HepG2 (cell line): ENCODE data around the gene TK1. TPM values are rescaled to one million over a fixed set of nuclear protein-coding genes. Genes with fewer than 3 reads are reported as not detected.

Source experiments
- AKAP8 ChIP-seq: sonication (generic); formaldehyde crosslinking; IDR thresholded peaks from 2 replicates; pipeline ENCODE4 v1.5.1; 2020; ENCODE audit warnings: mild to moderate bottlenecking, missing genetic modification reagents
- ARNTL ChIP-seq: sonication (generic); formaldehyde crosslinking; IDR thresholded peaks from 2 replicates; pipeline ENCODE4 v1.4.0; 2020; ENCODE audit warnings: mild to moderate bottlenecking, missing genetic modification reagents
- ATAD3A ChIP-seq: sonication (generic); formaldehyde crosslinking; IDR thresholded peaks from 2 replicates; pipeline ENCODE4 v1.4.0; 2020; ENCODE audit warnings: missing genetic modification reagents
- ATF1 ChIP-seq: IDR thresholded peaks from 2 replicates; pipeline ENCODE4 v1.6.1; 2016; ENCODE audit warnings: mild to moderate bottlenecking, control low read depth
- ELF3 ChIP-seq: IDR thresholded peaks from 2 replicates; pipeline ENCODE4 v1.6.1; 2016; ENCODE audit warnings: missing genetic modification reagents, missing compliant biosample characterization
- FIP1L1 ChIP-seq: fragments of 200-400 bp; formaldehyde crosslinking; IDR thresholded peaks from 2 replicates; pipeline ENCODE4 v1.6.1; 2018; ENCODE audit warnings: low read depth, mild to moderate bottlenecking, low read length, moderate library complexity, borderline replicate concordance; ENCODE audit not compliant: insufficient read depth
- FOSL1 ChIP-seq: sonication (generic); formaldehyde crosslinking; IDR thresholded peaks from 2 replicates; pipeline ENCODE4 v1.9.0; 2021; ENCODE audit warnings: missing genetic modification reagents, borderline replicate concordance
- FOXK1 ChIP-seq: sonication (generic); formaldehyde crosslinking; IDR thresholded peaks from 2 replicates; pipeline ENCODE4 v1.4.0; 2020; ENCODE audit warnings: low read depth, missing genetic modification reagents, borderline replicate concordance
- GABPA ChIP-seq, 2 experiments: IDR thresholded peaks; 2 replicates each; pipeline ENCODE4 v1.6.1; 2011 to 2016; ENCODE audit warnings: low read depth in 2 of 2, low read length in 1 of 2, missing biosample characterization in 1 of 2, missing genetic modification characterization in 1 of 2
- MEIS1 ChIP-seq: sonication (generic); formaldehyde crosslinking; IDR thresholded peaks from 2 replicates; pipeline ENCODE4 v1.9.0; 2021; ENCODE audit warnings: mild to moderate bottlenecking, missing genetic modification reagents, moderate library complexity, borderline replicate concordance
- MTERF4 ChIP-seq: sonication (generic); formaldehyde crosslinking; IDR thresholded peaks from 2 replicates; pipeline ENCODE4 v1.8.0; 2023; ENCODE audit warnings: mild to moderate bottlenecking, missing genetic modification reagents
- NAIF1 ChIP-seq: sonication (generic); formaldehyde crosslinking; IDR thresholded peaks from 2 replicates; pipeline ENCODE4 v1.5.0; 2020; ENCODE audit warnings: mild to moderate bottlenecking, missing genetic modification reagents, borderline replicate concordance
- NCOA5 ChIP-seq: sonication (generic); formaldehyde crosslinking; IDR thresholded peaks from 2 replicates; pipeline ENCODE4 v1.4.0; 2020; ENCODE audit warnings: missing genetic modification reagents
- PRMT3 ChIP-seq: sonication (generic); formaldehyde crosslinking; IDR thresholded peaks from 2 replicates; pipeline ENCODE4 v1.8.1; 2022; ENCODE audit warnings: low read depth, mild to moderate bottlenecking, moderate library complexity, missing genetic modification reagents, borderline replicate concordance
- RFX1 ChIP-seq: fragments of 450-650 bp; IDR thresholded peaks from 2 replicates; pipeline ENCODE4 v1.6.1; 2017
- RFX5 ChIP-seq: IDR thresholded peaks from 2 replicates; pipeline ENCODE4 v1.6.1; 2011; ENCODE audit warnings: low read depth, low read length, improper control_type of control experiment
- SRF ChIP-seq: IDR thresholded peaks from 2 replicates; pipeline ENCODE4 v1.6.1; 2011; ENCODE audit warnings: mild to moderate bottlenecking, low read depth, low read length, moderate library complexity
- TBX3 ChIP-seq: fragments of 450-650 bp; IDR thresholded peaks from 2 replicates; pipeline ENCODE4 v1.6.1; 2017; ENCODE audit warnings: antibody characterized with exemption, mild to moderate bottlenecking, inconsistent platforms, borderline replicate concordance
- XBP1 ChIP-seq: sonication (generic); formaldehyde crosslinking; IDR thresholded peaks from 2 replicates; pipeline ENCODE4 v1.5.0; 2020; ENCODE audit warnings: missing genetic modification reagents
- ZBTB43 ChIP-seq: sonication (generic); formaldehyde crosslinking; conservative IDR thresholded peaks from 2 replicates; pipeline ENCODE4 v1.4.0; 2020; ENCODE audit warnings: missing genetic modification reagents
- ZFP62 ChIP-seq: sonication (generic); formaldehyde crosslinking; IDR thresholded peaks from 2 replicates; pipeline ENCODE4 v1.4.0; 2020; ENCODE audit warnings: missing genetic modification reagents
- ZNF124 ChIP-seq: sonication (generic); formaldehyde crosslinking; IDR thresholded peaks from 2 replicates; pipeline ENCODE4 v1.4.0; 2020; ENCODE audit warnings: missing genetic modification reagents
- ZNF367 ChIP-seq: sonication (generic); formaldehyde crosslinking; IDR thresholded peaks from 2 replicates; pipeline ENCODE4 v1.4.0; 2020; ENCODE audit warnings: missing genetic modification reagents, borderline replicate concordance
- ZNF432 ChIP-seq: sonication (generic); formaldehyde crosslinking; IDR thresholded peaks from 2 replicates; pipeline ENCODE4 v1.5.0; 2020; ENCODE audit warnings: missing genetic modification reagents, mild to moderate bottlenecking, borderline replicate concordance
- ZNF44 ChIP-seq: sonication (generic); formaldehyde crosslinking; IDR thresholded peaks from 2 replicates; pipeline ENCODE4 v1.5.1; 2020; ENCODE audit warnings: mild to moderate bottlenecking, missing genetic modification reagents
- ZNF446 ChIP-seq: sonication (generic); formaldehyde crosslinking; IDR thresholded peaks from 2 replicates; pipeline ENCODE4 v1.5.0; 2020; ENCODE audit warnings: mild to moderate bottlenecking, missing genetic modification reagents
- ZNF772 ChIP-seq: sonication (generic); formaldehyde crosslinking; IDR thresholded peaks from 2 replicates; pipeline ENCODE4 v1.5.0; 2020; ENCODE audit warnings: mild to moderate bottlenecking, missing genetic modification reagents
- ZSCAN22 ChIP-seq: sonication (generic); formaldehyde crosslinking; IDR thresholded peaks from 2 replicates; pipeline ENCODE4 v1.4.0; 2020; ENCODE audit warnings: mild to moderate bottlenecking, missing genetic modification reagents
- ZSCAN9 ChIP-seq: IDR thresholded peaks from 2 replicates; pipeline ENCODE4 v1.6.1; 2016; ENCODE audit warnings: borderline replicate concordance
- polyA plus RNA-seq, 8 experiments: library from polyadenylated mRNA; depleted of rRNA in 3 of 8; stranded (reverse) in 7 of 8; unstranded in 1 of 8; fragments of >200 nt; fragmentation: Illumina TruSeq in 4 of 8; extraction: Trizol in 4 of 8; gene quantifications; 2 replicates each; pipeline versions ENCODE4 v1.2.1 to v1.2.3, GENCODE V29; 2011 to 2016; ENCODE audit warnings: low read depth in 4 of 8, missing spikeins in 1 of 8, mixed read lengths in 1 of 8; ENCODE audit not compliant: insufficient read depth in 1 of 8
- total RNA-seq, 5 experiments: library from RNA; depleted of rRNA; stranded (reverse); fragments of >200 nt; fragmentation: Illumina TruSeq; extraction: Trizol; gene quantifications; 2 replicates each; pipeline ENCODE4 v1.2.3, GENCODE V29; 2016; ENCODE audit warnings: low read depth in 1 of 5
- TF ChIP-seq, protein P1 (sequence below): sonication (generic); formaldehyde crosslinking; IDR thresholded peaks from 2 replicates; pipeline ENCODE4 v1.8.0; 2022; ENCODE audit warnings: low read depth, missing genetic modification reagents

TK1 gene
- total and polyA plus RNA-seq, 2 of the 13 experiments (the other 11 are each of a cell fraction or from before 2014, with no cell fraction given) = 45.0 to 96.0 TPM

DNA sequence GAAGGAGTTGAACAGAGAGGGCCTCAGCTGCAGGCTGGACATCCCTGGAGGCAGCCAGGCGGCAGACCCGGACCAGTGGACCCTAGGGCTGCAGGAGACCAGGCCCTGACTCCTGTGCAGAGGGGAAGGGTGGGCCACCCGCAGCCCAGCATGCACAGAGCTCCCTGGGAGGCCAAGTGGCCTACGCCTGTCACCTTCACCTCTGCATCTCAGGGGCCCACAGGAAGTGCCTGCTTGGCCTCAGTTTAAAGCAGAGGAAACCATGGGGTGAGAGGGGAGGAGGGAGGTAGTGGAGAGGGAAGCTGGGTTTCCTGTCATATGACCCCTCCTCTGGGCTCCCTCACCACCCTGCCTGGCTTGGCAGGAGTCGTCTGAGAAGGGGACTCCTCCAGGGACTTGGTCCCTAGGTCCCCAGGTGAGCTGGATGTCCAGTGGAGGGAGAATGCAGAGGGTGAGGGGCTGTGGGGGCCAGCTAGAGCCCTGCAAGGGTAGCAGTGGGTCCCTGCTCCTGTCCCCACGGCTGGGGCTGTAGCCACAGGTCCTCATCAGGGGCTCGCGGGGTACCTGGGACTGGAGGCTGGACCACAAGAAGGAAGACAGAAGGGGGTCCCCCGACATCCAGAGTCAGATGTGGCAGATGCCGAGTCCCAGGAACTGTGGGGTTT, 56.3 kb downstream of the TK1 start, which contains the start of gene TMC8 (continued):
- TF ChIP-seq GABPA (IDR thresholded peaks at IDR 0.05; ENCODE audit: low read depth, low read length) (peak; percentile 44; the same call in 1 of the 2 replicates), GABPA (CRISPR knock-in tag; IDR thresholded peaks at IDR 0.05; ENCODE audit: low read depth) (peak; percentile 90), ZSCAN22 (CRISPR knock-in tag) (no peak), ZFP62 (CRISPR knock-in tag) (no peak), FOXK1 (CRISPR knock-in tag) (no peak), FOSL1 (CRISPR knock-in tag) (no peak), ZNF772 (0 out of 2 replicates have a peak, but pooled peaks have one; percentile 7), ZBTB43 (0 out of 2 replicates have a peak, but pooled peaks have one; percentile 50), ZNF432 (CRISPR knock-in tag) (no peak), ATF1 (CRISPR knock-in tag) (no peak), ELF3 (CRISPR knock-in tag) (peak; percentile 91), SRF (no peak), TBX3 (no peak), ATAD3A (CRISPR knock-in tag) (no peak), FIP1L1 (no peak), ZNF367 (no peak), ZNF44 (no peak), ZSCAN9 (CRISPR knock-in tag) (no peak; the same call in 1 of the 2 replicates), ARNTL (CRISPR knock-in tag) (no peak), AKAP8 (no peak), NAIF1 (CRISPR knock-in tag) (no peak), PRMT3 (CRISPR knock-in tag) (no peak), ZNF124 (CRISPR knock-in tag) (no peak; the same call in 1 of the 2 replicates), NCOA5 (CRISPR knock-in tag) (no peak), MEIS1 (CRISPR knock-in tag) (no peak), RFX5 (no peak), XBP1 (no peak), RFX1 (no peak), ZNF446 (CRISPR knock-in tag) (no peak), MTERF4 (CRISPR knock-in tag) (peak; percentile 65; the same call in 1 of the 2 replicates)
- TF ChIP-seq, protein P1, sequence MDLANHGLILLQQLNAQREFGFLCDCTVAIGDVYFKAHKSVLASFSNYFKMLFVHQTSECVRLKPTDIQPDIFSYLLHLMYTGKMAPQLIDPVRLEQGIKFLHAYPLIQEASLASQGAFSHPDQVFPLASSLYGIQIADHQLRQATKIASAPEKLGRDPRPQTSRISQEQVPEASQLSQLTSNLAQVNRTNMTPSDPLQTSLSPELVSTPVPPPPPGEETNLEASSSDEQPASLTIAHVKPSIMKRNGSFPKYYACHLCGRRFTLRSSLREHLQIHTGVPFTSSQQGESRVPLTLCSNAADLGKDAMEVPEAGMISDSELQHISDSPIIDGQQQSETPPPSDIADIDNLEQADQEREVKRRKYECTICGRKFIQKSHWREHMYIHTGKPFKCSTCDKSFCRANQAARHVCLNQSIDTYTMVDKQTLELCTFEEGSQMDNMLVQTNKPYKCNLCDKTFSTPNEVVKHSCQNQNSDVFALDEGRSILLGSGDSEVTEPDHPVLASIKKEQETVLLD = no peak
